IPS-NIHi7 (cell line): ENCODE measurements around the gene CCDC116.

Experiments
- DNase-seq: peaks from one replicate; pipeline ENCODE4 v3.0.0; 2012; ENCODE audit warnings: mixed read lengths; ENCODE audit errors: extremely low spot score

CCDC116 gene

GRCh38 chr22:21679383-21679782 is 46.8 kb downstream of the CCDC116 start:
- no peak for DNase-seq

- no peak for DNase-seq
Observed at GRCh38 chr22:21680830-21681565, 48.4 kb downstream of the CCDC116 start.

- no peak for DNase-seq
Observed at GRCh38 chr22:21681566-21682370, 49.2 kb downstream of the CCDC116 start.

- DNase-seq = no peak
Observed at GRCh38 chr22:21682385-21683175, 50.0 kb downstream of the CCDC116 start.

- DNase-seq = no peak
Observed at GRCh38 chr22:21683401-21683811, 50.8 kb downstream of the CCDC116 start.

- DNase-seq = no peak
Observed at GRCh38 chr22:21684492-21685163, 52.1 kb downstream of the CCDC116 start.

- DNase-seq = no peak
Observed at GRCh38 chr22:21685164-21685513, 52.6 kb downstream of the CCDC116 start.

GRCh38 chr22:21686193-21686608 is 53.6 kb downstream of the CCDC116 start:
- no peak for DNase-seq
